PC-9 (cell line): ENCODE results near the gene C3orf49.

Source experiments
- EZH2 ChIP-seq: fragments of 200-600 bp; sonication (generic); IDR thresholded peaks from 2 replicates; pipeline ENCODE4 v1.8.0; 2017; ENCODE audit warnings: antibody characterized with exemption, low read depth
- TF ChIP-seq, protein P1 (sequence below): fragments of 200-600 bp; sonication (generic); conservative IDR thresholded peaks from 2 replicates; pipeline ENCODE4 v1.6.1; 2017; ENCODE audit warnings: mixed run types, antibody characterized with exemption, mild to moderate bottlenecking, moderate library complexity

DNA sequence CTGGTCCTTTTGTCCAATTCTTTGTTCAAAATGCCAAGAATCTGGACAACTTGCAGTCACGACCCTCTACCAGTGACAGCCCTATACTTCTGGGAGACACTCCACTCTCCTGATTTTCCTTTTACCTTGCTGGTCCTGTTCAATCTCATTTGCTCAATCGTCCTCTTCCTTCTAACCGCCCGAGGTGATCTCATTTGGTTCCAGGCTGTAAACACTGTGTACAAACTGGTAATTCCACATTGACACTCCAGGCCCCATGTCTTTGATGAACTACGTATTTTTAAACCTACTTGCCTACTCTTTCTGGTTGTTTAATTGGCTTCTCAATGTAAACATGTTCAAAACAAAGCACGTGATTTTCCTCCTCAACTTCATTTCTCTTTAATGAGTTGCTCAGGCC lies 23.7 kb upstream of the C3orf49 start:
- TF ChIP-seq, protein P1, sequence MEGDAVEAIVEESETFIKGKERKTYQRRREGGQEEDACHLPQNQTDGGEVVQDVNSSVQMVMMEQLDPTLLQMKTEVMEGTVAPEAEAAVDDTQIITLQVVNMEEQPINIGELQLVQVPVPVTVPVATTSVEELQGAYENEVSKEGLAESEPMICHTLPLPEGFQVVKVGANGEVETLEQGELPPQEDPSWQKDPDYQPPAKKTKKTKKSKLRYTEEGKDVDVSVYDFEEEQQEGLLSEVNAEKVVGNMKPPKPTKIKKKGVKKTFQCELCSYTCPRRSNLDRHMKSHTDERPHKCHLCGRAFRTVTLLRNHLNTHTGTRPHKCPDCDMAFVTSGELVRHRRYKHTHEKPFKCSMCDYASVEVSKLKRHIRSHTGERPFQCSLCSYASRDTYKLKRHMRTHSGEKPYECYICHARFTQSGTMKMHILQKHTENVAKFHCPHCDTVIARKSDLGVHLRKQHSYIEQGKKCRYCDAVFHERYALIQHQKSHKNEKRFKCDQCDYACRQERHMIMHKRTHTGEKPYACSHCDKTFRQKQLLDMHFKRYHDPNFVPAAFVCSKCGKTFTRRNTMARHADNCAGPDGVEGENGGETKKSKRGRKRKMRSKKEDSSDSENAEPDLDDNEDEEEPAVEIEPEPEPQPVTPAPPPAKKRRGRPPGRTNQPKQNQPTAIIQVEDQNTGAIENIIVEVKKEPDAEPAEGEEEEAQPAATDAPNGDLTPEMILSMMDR: no peak
- TF ChIP-seq EZH2: no peak
